Right lobe of liver (tissue), 4 donors: ENCODE data around the gene SPDYE1.
A peak's percentile ranks its signal among the peaks of the same experiment; 100 is the strongest.
"Not testable (repeated sequence)": the region's sequence is repeated elsewhere in the genome, so short reads cannot be mapped to it uniquely, and the experiment has no call there.

Experiments
- CTCF ChIP-seq, 4 donors: fragments of 200-600 bp in 3 of 4; fragments of 450-650 bp in 1 of 4; IDR thresholded peaks; one replicate each; pipeline versions ENCODE4 v1.5.1 to v1.8.0; 2016 to 2022; ENCODE audit warnings: antibody characterized with exemption in 4 of 4, mild to moderate bottlenecking in 2 of 4
- POLR2A ChIP-seq: fragments of 450-650 bp; IDR thresholded peaks from one replicate; pipeline ENCODE4 v1.6.1; 2017; ENCODE audit warnings: antibody characterized with exemption, mild to moderate bottlenecking
- donor health status: DM: no; HTN: no; CAD: no.
- donor health status: DM: no; HTN: no; CAD: no.
- donor health status: DM: no; HTN: yes; CAD: no.

- TF ChIP-seq CTCF (IDR thresholded peaks at IDR 0.05), result peak; percentile 30 to 57 (median 51)
- not testable (repeated sequence) for TF ChIP-seq POLR2A
Observed at GRCh38 chr7:43985904-43986864, 11.5 kb upstream of the SPDYE1 start.
